ENCODE measurements around the gene CUL3.
A peak's percentile ranks its signal among the peaks of the same experiment; 100 is the strongest.

Gene CUL3

GRCh38 chr2:224466304-224466895 is 118.8 kb downstream of the CUL3 start:
- no peak for DNase-seq

- DNase-seq = no peak
Observed at GRCh38 chr2:224461391-224461790, 123.8 kb downstream of the CUL3 start.

- no peak for DNase-seq
Observed at GRCh38 chr2:224457408-224458096, 127.6 kb downstream of the CUL3 start.

- no peak for DNase-seq
Observed at GRCh38 chr2:224453892-224454291, 131.3 kb downstream of the CUL3 start.

- DNase-seq = peak; percentile 4 to 30
Observed at GRCh38 chr2:224449212-224450147, 135.7 kb downstream of the CUL3 start.

GRCh38 chr2:224448236-224448635 is 136.9 kb downstream of the CUL3 start:
- DNase-seq = no peak

GRCh38 chr2:224444783-224445182 is 140.4 kb downstream of the CUL3 start:
- DNase-seq = no peak

GRCh38 chr2:224444021-224444420 is 141.1 kb downstream of the CUL3 start:
- DNase-seq = no peak

- no peak for DNase-seq
Observed at GRCh38 chr2:224442071-224442967, 142.8 kb downstream of the CUL3 start.

GRCh38 chr2:224440988-224441387 is 144.2 kb downstream of the CUL3 start:
- DNase-seq = no peak

GRCh38 chr2:224438726-224439125 is 146.4 kb downstream of the CUL3 start:
- DNase-seq = no peak

- DNase-seq = no peak
Observed at GRCh38 chr2:224436634-224437033, 148.5 kb downstream of the CUL3 start.

- DNase-seq = no peak
Observed at GRCh38 chr2:224434618-224435017, 150.5 kb downstream of the CUL3 start.

GRCh38 chr2:224433442-224433841 is 151.7 kb downstream of the CUL3 start:
- DNase-seq = no peak

- no peak for DNase-seq
Observed at GRCh38 chr2:224432003-224432579, 153.1 kb downstream of the CUL3 start.

GRCh38 chr2:224429441-224429810 is 155.7 kb downstream of the CUL3 start:
- no peak for DNase-seq

GRCh38 chr2:224428787-224429440 is 156.2 kb downstream of the CUL3 start:
- no peak for DNase-seq

- no peak for DNase-seq
Observed at GRCh38 chr2:224427471-224427870, 157.7 kb downstream of the CUL3 start.

GRCh38 chr2:224426656-224427055 is 158.5 kb downstream of the CUL3 start:
- no peak for DNase-seq

GRCh38 chr2:224421065-224421464 is 164.1 kb downstream of the CUL3 start:
- no peak for DNase-seq
